AG04450 (cell line): ENCODE measurements around the gene TSPAN3. TPM values are rescaled to one million over a fixed set of nuclear protein-coding genes. Genes with fewer than 3 reads are reported as not detected.

Source experiments
- CTCF ChIA-PET: fragments of 300-600, 350-600 bp; formaldehyde crosslinking; extraction: SDS; loops from one replicate; lab custom pipeline; 2022; ENCODE audit warnings: antibody characterized with exemption, inconsistent platforms; lab: Charles Lee
- POLR2A ChIA-PET: fragments of 350-600 bp; formaldehyde crosslinking; extraction: SDS; loops from one replicate; lab custom pipeline; 2021; ENCODE audit warnings: antibody characterized with exemption, inconsistent platforms; lab: Yijun Ruan, JAX
- DNase-seq: peaks from one replicate; pipeline ENCODE4 v3.0.0-alpha.2; 2011; ENCODE audit warnings: low read depth, low spot score
- H3K27ac ChIP-seq: one replicate; pipeline ENCODE4 v1.5.1; 2012; ENCODE audit warnings: low read depth, low read length, control low read depth
- H3K27me3 ChIP-seq: one replicate; pipeline ENCODE4 v1.6.0; 2012; ENCODE audit warnings: low read length; ENCODE audit not compliant: control insufficient read depth, insufficient read depth
- H3K4me3 ChIP-seq: 2 replicates; pipeline ENCODE4 v1.5.1; 2011; ENCODE audit warnings: mild to moderate bottlenecking, low read depth, low read length, control low read depth
- H3K9me3 ChIP-seq: 2 replicates; pipeline ENCODE4 v1.5.1; 2012; ENCODE audit warnings: low read length; ENCODE audit not compliant: control insufficient read depth, insufficient read depth
- polyA plus RNA-seq: library from polyadenylated mRNA; depleted of rRNA; stranded (reverse); fragments of >200 nt; gene quantifications from 2 replicates; pipeline ENCODE4 v1.2.3, GENCODE V29; 2011
- TF ChIP-seq, protein P1 (sequence below): IDR thresholded peaks from 2 replicates; pipeline ENCODE4 v1.5.1; 2011; ENCODE audit warnings: low read depth, low read length, control low read depth, inconsistent platforms

The TSPAN3 gene
- polyA plus RNA-seq, 1 experiment = 410 TPM

DNA sequence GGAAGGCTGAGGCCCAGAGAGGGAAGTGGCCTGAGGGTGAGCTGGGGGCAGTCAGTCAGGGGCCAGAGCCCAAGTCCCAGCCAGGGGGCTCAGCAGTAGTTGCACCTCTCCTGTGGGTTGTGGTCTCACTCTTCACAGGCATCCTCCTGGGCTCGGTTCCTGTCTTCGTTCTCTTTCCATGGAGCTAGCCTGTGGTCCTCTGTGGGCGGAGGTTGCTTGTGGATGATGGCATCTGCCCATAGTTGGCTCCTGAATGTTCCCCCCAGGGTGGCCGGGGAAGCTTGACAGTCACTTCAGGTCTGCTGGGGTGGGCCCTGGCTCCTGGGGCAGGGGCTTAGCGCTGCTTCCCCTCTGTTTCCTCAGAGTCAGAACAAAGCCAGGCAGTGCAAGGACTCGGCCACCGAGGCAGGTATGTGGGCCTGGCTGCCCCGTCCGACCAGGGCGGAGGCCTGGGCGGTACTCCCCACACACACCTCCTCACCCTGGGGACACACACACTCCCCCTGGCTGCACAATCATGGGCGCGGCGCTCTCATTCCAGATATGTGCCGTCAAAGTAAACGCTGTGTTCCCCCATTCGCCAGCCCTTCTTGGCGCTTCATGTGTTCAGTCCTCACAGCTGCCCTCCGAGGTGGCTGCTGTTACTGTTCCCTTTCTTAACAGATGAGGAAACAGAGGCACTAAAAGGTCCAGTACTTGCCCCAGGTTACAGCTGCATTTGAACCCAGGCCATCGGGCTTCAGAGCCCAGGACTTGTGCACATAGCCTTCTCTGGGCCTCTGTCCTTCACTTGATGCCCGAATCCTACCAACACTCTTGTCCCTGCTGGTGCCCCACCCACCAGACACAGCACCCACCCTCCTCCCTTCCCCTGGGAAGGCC is 41.5 kb downstream of the TSPAN3 start:
- Histone ChIP-seq H3K27ac (no peak overlapping the region), H3K9me3 (no peaks in the 10 kb centered on the region; the same call in 1 of the 2 replicates), H3K27me3 (no peaks in the 10 kb centered on the region), H3K4me3 (no peak overlapping the region)
- ChIA-PET CTCF (interaction anchor here (0.9 to 2.2 kb wide), 2 partner anchors 89 to 514 kb away, joined by 3 to 8 read pairs; no protein-coding TSS in a partner anchor), POLR2A (no interaction called here)
- no peak for DNase-seq
- TF ChIP-seq, protein P1, sequence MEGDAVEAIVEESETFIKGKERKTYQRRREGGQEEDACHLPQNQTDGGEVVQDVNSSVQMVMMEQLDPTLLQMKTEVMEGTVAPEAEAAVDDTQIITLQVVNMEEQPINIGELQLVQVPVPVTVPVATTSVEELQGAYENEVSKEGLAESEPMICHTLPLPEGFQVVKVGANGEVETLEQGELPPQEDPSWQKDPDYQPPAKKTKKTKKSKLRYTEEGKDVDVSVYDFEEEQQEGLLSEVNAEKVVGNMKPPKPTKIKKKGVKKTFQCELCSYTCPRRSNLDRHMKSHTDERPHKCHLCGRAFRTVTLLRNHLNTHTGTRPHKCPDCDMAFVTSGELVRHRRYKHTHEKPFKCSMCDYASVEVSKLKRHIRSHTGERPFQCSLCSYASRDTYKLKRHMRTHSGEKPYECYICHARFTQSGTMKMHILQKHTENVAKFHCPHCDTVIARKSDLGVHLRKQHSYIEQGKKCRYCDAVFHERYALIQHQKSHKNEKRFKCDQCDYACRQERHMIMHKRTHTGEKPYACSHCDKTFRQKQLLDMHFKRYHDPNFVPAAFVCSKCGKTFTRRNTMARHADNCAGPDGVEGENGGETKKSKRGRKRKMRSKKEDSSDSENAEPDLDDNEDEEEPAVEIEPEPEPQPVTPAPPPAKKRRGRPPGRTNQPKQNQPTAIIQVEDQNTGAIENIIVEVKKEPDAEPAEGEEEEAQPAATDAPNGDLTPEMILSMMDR = no peak

DNA sequence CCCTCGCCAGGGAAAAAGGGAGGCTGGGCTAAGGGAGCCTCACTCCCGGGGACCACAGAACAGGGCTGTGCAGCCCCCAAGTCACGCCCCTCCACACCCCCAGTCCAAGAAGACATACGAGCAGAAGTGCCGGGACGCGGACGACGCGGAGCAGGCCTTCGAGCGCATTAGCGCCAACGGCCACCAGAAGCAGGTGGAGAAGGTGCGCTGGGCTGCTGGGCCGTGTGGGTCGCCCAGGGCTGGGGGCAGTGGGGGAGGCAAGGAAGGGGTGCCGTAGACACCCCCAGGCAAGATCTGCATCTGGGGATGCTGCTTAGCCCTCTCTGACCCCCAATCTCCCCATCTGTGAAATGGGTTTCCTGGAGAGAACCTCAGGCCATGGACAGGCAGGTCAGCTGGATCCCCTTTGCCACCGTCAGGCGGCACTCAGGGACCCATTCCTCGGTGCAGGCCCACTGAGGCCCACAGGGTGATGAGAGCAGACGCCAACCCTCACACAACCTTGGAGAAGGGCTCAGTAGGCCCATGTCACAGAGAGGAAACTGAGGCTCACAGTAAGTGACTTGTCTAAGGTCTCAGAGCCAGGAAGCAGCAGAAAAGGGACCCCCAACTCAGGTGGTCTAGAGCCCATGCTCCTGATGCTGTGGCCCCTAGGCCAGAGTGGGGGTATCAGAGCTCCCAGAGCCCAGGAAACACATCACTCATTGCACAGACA is 42.3 kb downstream of the TSPAN3 start:
- POLR2A ChIA-PET = no interaction called here
- TF ChIP-seq, protein P1 = no peak
- no peaks in the 10 kb centered on the region for H3K27me3 ChIP-seq
- DNase-seq = no peak
- CTCF ChIA-PET = interaction anchor here (2.2 kb wide), 1 partner anchor 515 kb away, joined by 8 read pairs; no protein-coding TSS in a partner anchor
- H3K9me3 ChIP-seq = no peaks in the 10 kb centered on the region; the same call in 1 of the 2 replicates
- H3K4me3 ChIP-seq = peak overlapping the region; percentile 32; the same call in 1 of the 2 replicates
- H3K27ac ChIP-seq = no peak overlapping the region

DNA sequence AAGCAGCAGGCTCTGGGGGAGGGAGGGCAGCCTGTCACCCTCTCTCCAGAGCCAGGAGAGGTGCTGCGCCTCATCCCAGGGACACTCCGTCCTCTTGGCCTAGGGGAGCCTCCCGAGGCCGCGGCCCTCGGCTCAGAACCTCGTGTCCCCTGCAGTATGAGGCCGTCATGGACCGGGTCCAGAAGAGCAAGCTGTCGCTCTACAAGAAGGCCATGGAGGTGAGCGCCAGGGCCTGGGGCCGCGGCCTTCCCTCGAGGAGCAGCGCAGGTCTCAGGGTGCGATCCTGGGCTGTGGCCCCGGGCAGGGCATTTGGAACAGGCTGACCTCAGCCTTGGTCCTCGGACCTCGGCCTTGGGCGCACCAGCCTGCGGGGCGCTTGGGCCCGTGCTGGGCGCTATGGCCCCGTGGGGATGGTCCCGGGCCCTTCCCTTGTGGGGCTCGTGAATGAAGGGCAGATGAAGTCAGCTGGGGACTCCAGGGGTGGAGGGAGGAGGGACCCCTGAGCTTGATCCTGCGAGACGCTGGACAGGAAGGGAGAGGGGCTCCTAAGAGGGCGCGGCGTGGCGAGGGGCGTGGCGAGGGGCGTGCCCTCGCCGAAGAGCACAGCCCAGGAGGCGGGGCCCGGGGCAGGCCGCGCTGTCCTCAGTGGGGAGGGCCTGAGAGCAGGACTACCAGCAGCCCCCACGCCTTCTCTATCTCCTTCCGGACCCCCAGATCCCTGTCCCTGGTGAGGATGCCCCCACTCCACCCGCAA is 43.0 kb downstream of the TSPAN3 start:
- TF ChIP-seq, protein P1 = no peak
- DNase-seq = no peak
- H3K9me3 ChIP-seq = no peaks in the 10 kb centered on the region; the same call in 1 of the 2 replicates
- H3K27ac ChIP-seq = no peak overlapping the region
- no peaks in the 10 kb centered on the region for H3K27me3 ChIP-seq
- ChIA-PET CTCF (interaction anchor here (2.2 kb wide), 1 partner anchor 516 kb away, joined by 8 read pairs; no protein-coding TSS in a partner anchor), POLR2A (no interaction called here)
- peak overlapping the region; percentile 32 for H3K4me3 ChIP-seq

DNA sequence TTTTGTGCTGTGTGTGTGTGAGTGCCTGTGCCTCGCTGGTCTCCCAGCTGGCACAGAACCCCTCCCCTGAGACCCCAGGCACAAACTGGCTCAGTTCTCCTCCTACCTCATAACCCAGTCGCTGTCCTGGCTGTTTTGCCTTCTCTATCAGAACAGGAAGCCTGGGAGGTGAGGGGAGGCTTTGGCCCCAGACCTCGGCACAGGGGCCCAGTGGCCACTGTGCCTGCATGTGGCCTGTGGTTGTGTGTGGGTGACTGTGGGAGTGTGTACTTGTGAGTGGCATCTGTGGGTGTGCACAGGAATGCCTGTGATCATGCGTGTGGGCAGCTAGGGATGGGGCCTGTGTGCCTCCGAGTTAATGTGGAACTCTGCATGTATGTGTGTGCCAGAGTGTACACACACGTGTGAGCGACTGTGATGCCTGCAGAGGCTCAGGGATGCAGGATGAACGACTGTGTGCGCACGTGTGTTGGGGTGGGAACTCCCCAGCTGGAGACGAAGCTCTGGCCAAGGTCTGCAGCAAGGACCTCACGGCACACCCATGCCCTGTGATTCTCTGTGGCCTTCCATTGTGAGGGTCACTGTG is 43.7 kb downstream of the TSPAN3 start:
- no peaks in the 10 kb centered on the region for H3K27me3 ChIP-seq
- TF ChIP-seq, protein P1 = no peak
- no peak for DNase-seq
- no peaks in the 10 kb centered on the region; the same call in 1 of the 2 replicates for H3K9me3 ChIP-seq
- CTCF ChIA-PET = no interaction called here
- H3K27ac ChIP-seq = no peak overlapping the region
- POLR2A ChIA-PET = no interaction called here
- H3K4me3 ChIP-seq = no peak overlapping the region
